Measurements from ENCODE around the gene TNS3. TPM values are rescaled to one million over a fixed set of nuclear protein-coding genes. Genes with fewer than 3 reads are reported as not detected.

Gene TNS3
- total and polyA plus RNA-seq, 10 of the 15 experiments (the other 5 are each of a cell fraction or from before 2014, with no cell fraction given), result 0.27 to 2.7 (median 0.79) TPM

GRCh38 chr7:47600199-47601118, 18.5 kb upstream of the TNS3 start:
- in situ Hi-C loops (cut with MboI), result no loop called here
- Histone ChIP-seq H3K79me2 (ENCODE audit: control insufficient read depth, insufficient read depth, low read length) (no peaks in the 10 kb centered on the region), H4K20me1 (ENCODE audit: control insufficient read depth, insufficient read depth) (no peaks in the 10 kb centered on the region), H3K36me3 (ENCODE audit: control insufficient read depth in 2 of 2, insufficient read depth in 2 of 2, low read length in 1 of 2) (no peaks in the 10 kb centered on the region), H3K9me3 (replicated peaks; ENCODE audit: control insufficient read depth, insufficient read depth, low read length) (peaks cover 7% of the 10 kb centered on the region; the same call in 2 of the 3 replicates), H3K9ac (ENCODE audit: control insufficient read depth, insufficient read depth, low read length) (no peak overlapping the region), H3K4me1 (ENCODE audit: control insufficient read depth, insufficient read depth, low read length) (peaks cover 16% of the 10 kb centered on the region), H3K27ac (ENCODE audit: control insufficient read depth, insufficient read depth) (no peak overlapping the region), H3K4me3 (no peak overlapping the region), H3K27me3 (replicated peaks in 1 of 2; ENCODE audit: control insufficient read depth in 2 of 2, insufficient read depth in 2 of 2, low read length in 1 of 2) (no peaks in the 10 kb centered on the region), H3K4me2 (ENCODE audit: control insufficient read depth, insufficient read depth) (peak overlapping the region; percentile 47; the same call in 1 of the 2 replicates), H2AFZ (ENCODE audit: control insufficient read depth, low read depth, low read length) (no peak overlapping the region)
- ATAC-seq, result peak; percentile 59
- DNase-seq (ENCODE audit: low read depth, low spot score), result no peak
- RAD21 ChIA-PET (ENCODE audit: unreplicated experiment), result no interaction called here
- POLR2A ChIA-PET, result no interaction called here
- CTCF ChIA-PET, result no interaction called here
- WGBS (ENCODE audit: insufficient coverage, insufficient replicate concordance, low lambda C conversion rate, missing lambda C conversion rate), result 55% methylated on average over 15 of the region's 15 CpGs
- SMC1A ChIA-PET (ENCODE audit: uncharacterized antibody, unreplicated experiment), result interaction anchor here (0.6 kb wide), 1 partner anchor 333 kb away, joined by 3 read pairs; no protein-coding TSS in a partner anchor
- no peak for FAIRE-seq
- intact Hi-C loops (cut with micrococcal nuclease; ENCODE audit: unreplicated experiment), result no loop called here
- no TSS peak for BruUV-seq (replicated peaks)
- TF ChIP-seq CREM (IDR thresholded peaks at IDR 0.05; ENCODE audit: low read depth) (no peak), CEBPB (IDR thresholded peaks at IDR 0.05; ENCODE audit: borderline replicate concordance in 1 of 2, low read depth in 2 of 2, low read length in 2 of 2) (no peak), GABPA (IDR thresholded peaks at IDR 0.05; ENCODE audit: low read depth) (no peak), HDGF (IDR thresholded peaks at IDR 0.05) (no peak), PML (IDR thresholded peaks at IDR 0.05; ENCODE audit: low read length) (no peak), EP300 (IDR thresholded peaks at IDR 0.05; ENCODE audit: borderline replicate concordance in 1 of 2, control insufficient read depth in 1 of 2, low read depth in 2 of 2, low read length in 2 of 2) (no peak), IRF4 (IDR thresholded peaks at IDR 0.05; ENCODE audit: low read depth, low read length) (no peak), YY1 (IDR thresholded peaks at IDR 0.05; ENCODE audit: low read depth, low read length) (no peak), USF1 (IDR thresholded peaks at IDR 0.05; ENCODE audit: borderline replicate concordance, extremely low read length, insufficient read depth, low read depth, low read length) (no peak), E2F8 (IDR thresholded peaks at IDR 0.05; ENCODE audit: low read depth, partially characterized antibody) (no peak), BHLHE40 (IDR thresholded peaks at IDR 0.05; ENCODE audit: borderline replicate concordance in 1 of 2, low read depth in 2 of 2, low read length in 1 of 2) (no peak), LARP7 (IDR thresholded peaks at IDR 0.05) (no peak), SUPT20H (IDR thresholded peaks at IDR 0.05; ENCODE audit: borderline replicate concordance, control insufficient read depth, low read depth, low read length) (no peak), NR2F1 (conservative IDR thresholded peaks at IDR 0.05) (no peak), BMI1 (IDR thresholded peaks at IDR 0.05; ENCODE audit: borderline replicate concordance) (no peak), ASH2L (IDR thresholded peaks at IDR 0.05; ENCODE audit: borderline replicate concordance, low read depth) (no peak)

All from GM12878 (cell line).